IMR-90 (cell line): ENCODE data around the gene PPHLN1. TPM values are rescaled to one million over a fixed set of nuclear protein-coding genes. Genes with fewer than 3 reads are reported as not detected.

ENCODE experiments used
- ATAC-seq: fragments of 200-7000 bp; cut with Tn5 transposase; 2 replicates; pipeline ENCODE4 v1.9.1; 2020; ENCODE audit warnings: low read depth, mild to moderate bottlenecking, moderate library complexity
- BruUV-seq: library from RNA; stranded (reverse); fragments of 400-500 nt; replicated peaks from 2 replicates; lab custom pipeline; 2021; lab: Mats Ljungman, UMichigan
- CTCF ChIA-PET: fragments of 300-600 bp; formaldehyde crosslinking; extraction: SDS; loops from one replicate; lab custom pipeline; 2021; ENCODE audit warnings: antibody characterized with exemption; lab: Yijun Ruan, JAX
- POLR2A ChIA-PET: fragments of 300-600 bp; sonication (Branson Sonifier 250); formaldehyde crosslinking; loops from one replicate; lab custom pipeline; 2022; ENCODE audit warnings: antibody characterized with exemption; ENCODE audit not compliant: unreplicated experiment; lab: Charles Lee
- DNase-seq: peaks from one replicate; pipeline ENCODE4 v3.0.0; 2013
- H2AFZ ChIP-seq: replicated peaks from 2 replicates; pipeline ENCODE3; 2013; ENCODE audit warnings: low read length, mild to moderate bottlenecking; ENCODE audit not compliant: poor library complexity
- H2AK5ac ChIP-seq: 2 replicates; pipeline ENCODE4 v1.6.1; 2013; ENCODE audit warnings: low read depth, low read length, inconsistent platforms
- H2AK9ac ChIP-seq: replicated peaks from 2 replicates; pipeline ENCODE3; 2013; ENCODE audit warnings: mild to moderate bottlenecking, low read depth, low read length, moderate library complexity; ENCODE audit not compliant: poor library complexity
- H2BK120ac ChIP-seq: 2 replicates; pipeline ENCODE4 v1.6.1; 2013; ENCODE audit warnings: low read depth, low read length, inconsistent platforms
- H2BK15ac ChIP-seq: 3 replicates; pipeline ENCODE4 v1.6.1; 2013; ENCODE audit warnings: low read depth, low read length, inconsistent platforms
- H2BK20ac ChIP-seq: 2 replicates; pipeline ENCODE4 v1.6.1; 2013; ENCODE audit warnings: low read depth, mild to moderate bottlenecking, inconsistent platforms, low read length, moderate library complexity
- H2BK5ac ChIP-seq: 2 replicates; pipeline ENCODE4 v1.6.1; 2013; ENCODE audit warnings: mild to moderate bottlenecking, low read depth, low read length, inconsistent platforms; ENCODE audit not compliant: poor library complexity, severe bottlenecking
- H3K14ac ChIP-seq: replicated peaks from 2 replicates; pipeline ENCODE4 v1.6.1; 2013; ENCODE audit warnings: low read depth, low read length, inconsistent platforms
- H3K18ac ChIP-seq: 2 replicates; pipeline ENCODE4 v1.6.1; 2013; ENCODE audit warnings: low read depth, low read length, control low read depth
- H3K23ac ChIP-seq: 2 replicates; pipeline ENCODE4 v1.6.1; 2013; ENCODE audit warnings: low read depth, low read length, inconsistent platforms
- H3K27ac ChIP-seq: 2 replicates; pipeline ENCODE4 v1.5.1; 2013; ENCODE audit warnings: mild to moderate bottlenecking, control low read depth, low read length; ENCODE audit not compliant: insufficient read depth
- H3K27me3 ChIP-seq: 2 replicates; pipeline ENCODE4 v1.6.1; 2013; ENCODE audit warnings: low read length; ENCODE audit not compliant: control insufficient read depth, insufficient read depth
- H3K36me3 ChIP-seq: 2 replicates; pipeline ENCODE4 v1.6.1; 2013; ENCODE audit warnings: low read length, mixed read lengths; ENCODE audit not compliant: control insufficient read depth, insufficient read depth
- H3K4ac ChIP-seq: 2 replicates; pipeline ENCODE4 v1.6.1; 2013; ENCODE audit warnings: low read depth, low read length, inconsistent platforms
- H3K4me1 ChIP-seq: 2 replicates; pipeline ENCODE4 v1.6.1; 2013; ENCODE audit warnings: low read length, mixed read lengths; ENCODE audit not compliant: control insufficient read depth, insufficient read depth
- H3K4me2 ChIP-seq: 2 replicates; pipeline ENCODE4 v1.6.1; 2013; ENCODE audit warnings: low read depth, mild to moderate bottlenecking, control low read depth, low read length, moderate library complexity
- H3K4me3 ChIP-seq: 2 replicates; pipeline ENCODE4 v1.5.1; 2013; ENCODE audit warnings: low read depth, mild to moderate bottlenecking, control low read depth, low read length, moderate library complexity; ENCODE audit not compliant: insufficient read depth
- H3K56ac ChIP-seq: 2 replicates; pipeline ENCODE4 v1.6.1; 2013; ENCODE audit warnings: low read length, inconsistent platforms; ENCODE audit not compliant: insufficient read depth; ENCODE audit errors: extremely low read depth
- H3K79me1 ChIP-seq, 2 experiments: 2 replicates each; pipeline ENCODE4 v1.6.1; 2013; ENCODE audit warnings: low read length in 2 of 2, inconsistent platforms in 1 of 2, low read depth in 1 of 2
- H3K9ac ChIP-seq: 2 replicates; pipeline ENCODE4 v1.6.1; 2013; ENCODE audit warnings: low read depth, low read length, control low read depth
- H3K9me1 ChIP-seq: 2 replicates; pipeline ENCODE4 v1.6.1; 2013; ENCODE audit warnings: low read length, inconsistent platforms; ENCODE audit not compliant: insufficient read depth
- H3K9me3 ChIP-seq: 2 replicates; pipeline ENCODE4 v1.6.1; 2013; ENCODE audit warnings: low read length; ENCODE audit not compliant: control insufficient read depth, insufficient read depth
- H4K20me1 ChIP-seq: 2 replicates; pipeline ENCODE4 v1.6.1; 2013; ENCODE audit warnings: low read length, inconsistent platforms; ENCODE audit not compliant: insufficient read depth
- H4K5ac ChIP-seq: 2 replicates; pipeline ENCODE4 v1.6.1; 2013; ENCODE audit warnings: mild to moderate bottlenecking, low read depth, low read length, control low read depth
- H4K8ac ChIP-seq, 2 experiments: 2 replicates each; pipeline ENCODE4 v1.6.1; 2013; ENCODE audit warnings: low read depth in 2 of 2, low read length in 2 of 2, control low read depth in 1 of 2, inconsistent platforms in 1 of 2
- H4K91ac ChIP-seq: 2 replicates; pipeline ENCODE4 v1.6.1; 2013; ENCODE audit warnings: low read depth, low read length, inconsistent platforms; ENCODE audit not compliant: insufficient read depth
- ELK1 ChIP-seq: fragments of 150-350 bp; IDR thresholded peaks from 2 replicates; pipeline ENCODE4 v1.6.1; 2016; ENCODE audit warnings: low read depth, mild to moderate bottlenecking, low read length, moderate library complexity, borderline replicate concordance
- RCOR1 ChIP-seq: IDR thresholded peaks from 2 replicates; pipeline ENCODE4 v1.6.1; 2012; ENCODE audit warnings: mild to moderate bottlenecking, low read length, improper control_type of control experiment; ENCODE audit not compliant: insufficient replicate concordance
- WGBS, 2 experiments: methylation state at CpG; one replicate each; pipeline versions ENCODE4 v1.1.5 to v1.1.7; 2013; ENCODE audit warnings: missing lambda C conversion rate in 2 of 2; ENCODE audit not compliant: insufficient read length in 1 of 2; ENCODE audit errors: extremely low coverage in 2 of 2; 5-methylcytosine and 5-hydroxymethylcytosine counted together
- dilution Hi-C: fragments of 300-500 bp; cut with HindIII; formaldehyde crosslinking; loops from one replicate; pipeline ENCODE4 v1.14.3; 2018; ENCODE audit warnings: low sequenced_read_pairs; ENCODE audit not compliant: unreplicated experiment
- in situ Hi-C: fragments of 300-500 bp; cut with MboI; formaldehyde crosslinking; loops from 3 replicates; pipeline ENCODE4 v1.14.3; 2019; ENCODE audit warnings: low sequenced_read_pairs, inconsistent platforms, mixed read lengths
- intact Hi-C: fragments of 100-400 bp; cut with micrococcal nuclease; formaldehyde crosslinking; loops from 2 replicates; pipeline ENCODE4 v1.10.0; 2022
- polyA plus RNA-seq, 3 experiments: library from polyadenylated mRNA; depleted of rRNA; stranded (reverse); fragments of >200 nt; gene quantifications; 2 replicates each; pipeline ENCODE4 v1.2.3, GENCODE V29; 2012; ENCODE audit warnings: low replicate concordance in 1 of 3
- total RNA-seq: library from RNA; depleted of rRNA; stranded (reverse); fragments of >200 nt; gene quantifications from 2 replicates; pipeline ENCODE4 v1.2.3, GENCODE V29; 2012

The PPHLN1 gene
- total and polyA plus RNA-seq, 2 of the 4 experiments (the other 2 are of a cell fraction): 50.7 to 54.3 TPM

- Histone ChIP-seq H3K14ac (no peak overlapping the region), H3K9me1 (peaks cover 4% of the 10 kb centered on the region; the same call in 1 of the 2 replicates), H3K4ac (no peak overlapping the region), H3K4me1 (no peaks in the 10 kb centered on the region), H3K9ac (no peak overlapping the region), H2AFZ (no peak overlapping the region), H4K91ac (no peak overlapping the region), H3K18ac (no peak overlapping the region), H4K20me1 (no peaks in the 10 kb centered on the region; the same call in 1 of the 2 replicates), H3K27ac (no peak overlapping the region), H2BK15ac (no peak overlapping the region), H2BK120ac (no peak overlapping the region), H2AK9ac (no peak overlapping the region), H4K5ac (no peak overlapping the region), H2BK20ac (no peak overlapping the region), H3K36me3 (peaks cover 48% of the 10 kb centered on the region), H3K23ac (no peak overlapping the region), H3K9me3 (no peaks in the 10 kb centered on the region), H2AK5ac (no peak overlapping the region), H3K27me3 (no peaks in the 10 kb centered on the region), H3K4me3 (no peak overlapping the region), H3K4me2 (no peak overlapping the region), H3K56ac (no peak overlapping the region), H4K8ac (no peak overlapping the region), H2BK5ac (no peak overlapping the region), H3K79me1 (peaks cover 2 to 25% of the 10 kb centered on the region in 2 experiments; a peak in 3 of 4 replicates)
- no CpG with 5 or more reads among the region's 3 CpGs for WGBS, 2 experiments
- dilution Hi-C loops (no loop called here), in situ Hi-C loops (no loop called here), intact Hi-C loops (no loop called here)
- DNase-seq (no peak), ATAC-seq (no peak)
- no TSS peak for BruUV-seq
- ChIA-PET POLR2A (no interaction called here), CTCF (interaction anchor here (0.5 kb wide), 1 partner anchor 39 kb away, joined by 3 read pairs; no protein-coding TSS in a partner anchor)
- TF ChIP-seq ELK1 (no peak), RCOR1 (no peak)
These were observed 136.5 kb downstream of the PPHLN1 start for GRCh38 chr12:42462486-42462885.
